Activated CD8-positive, alpha-beta memory T cell treated with anti-CD3 and anti-CD28 coated beads, Interleukin-2, amount 50 U/mL, for 4 hours (primary cell): ENCODE results near the gene MAP6.

Experiments used
- DNase-seq: peaks from one replicate; pipeline ENCODE4 v3.0.0-alpha.2; 2020

The MAP6 gene

DNA sequence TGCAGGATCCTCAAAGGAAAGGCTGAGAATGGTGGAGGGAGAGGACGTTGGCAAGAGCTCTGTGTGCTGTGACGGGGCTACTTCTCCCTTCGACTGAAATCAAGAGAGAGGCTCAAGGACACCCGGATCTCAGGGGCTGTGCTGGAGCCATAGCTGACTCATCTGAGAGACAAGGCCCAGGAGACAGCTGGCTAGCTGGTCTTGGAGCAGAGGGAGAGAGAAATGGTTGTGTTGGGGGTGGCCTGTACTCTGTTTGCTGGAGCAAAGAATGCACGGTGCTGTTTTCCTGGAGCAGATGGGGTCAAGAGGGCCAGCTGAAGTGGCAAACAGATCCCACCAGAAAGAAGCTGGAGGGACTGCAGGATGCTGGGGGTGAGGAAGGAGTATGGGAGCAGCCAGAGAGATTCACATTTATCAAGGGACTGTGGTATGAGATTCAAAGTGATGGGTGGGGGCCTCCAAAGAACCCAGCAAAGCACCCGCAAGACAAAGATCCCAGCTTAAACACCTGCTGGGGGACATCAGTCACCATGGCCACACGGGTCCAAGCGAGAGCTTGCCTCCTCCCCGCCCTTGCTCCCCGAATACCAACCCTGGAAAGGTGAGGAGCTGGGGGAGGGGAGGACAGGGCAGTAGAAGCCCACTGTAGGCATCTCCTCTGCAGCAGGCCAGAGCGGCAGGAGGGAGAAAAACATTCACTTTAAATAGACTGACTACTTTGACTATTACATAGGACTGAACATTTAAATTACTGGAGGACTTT, 40.8 kb downstream of the MAP6 start:
- DNase-seq, result no peak

DNA sequence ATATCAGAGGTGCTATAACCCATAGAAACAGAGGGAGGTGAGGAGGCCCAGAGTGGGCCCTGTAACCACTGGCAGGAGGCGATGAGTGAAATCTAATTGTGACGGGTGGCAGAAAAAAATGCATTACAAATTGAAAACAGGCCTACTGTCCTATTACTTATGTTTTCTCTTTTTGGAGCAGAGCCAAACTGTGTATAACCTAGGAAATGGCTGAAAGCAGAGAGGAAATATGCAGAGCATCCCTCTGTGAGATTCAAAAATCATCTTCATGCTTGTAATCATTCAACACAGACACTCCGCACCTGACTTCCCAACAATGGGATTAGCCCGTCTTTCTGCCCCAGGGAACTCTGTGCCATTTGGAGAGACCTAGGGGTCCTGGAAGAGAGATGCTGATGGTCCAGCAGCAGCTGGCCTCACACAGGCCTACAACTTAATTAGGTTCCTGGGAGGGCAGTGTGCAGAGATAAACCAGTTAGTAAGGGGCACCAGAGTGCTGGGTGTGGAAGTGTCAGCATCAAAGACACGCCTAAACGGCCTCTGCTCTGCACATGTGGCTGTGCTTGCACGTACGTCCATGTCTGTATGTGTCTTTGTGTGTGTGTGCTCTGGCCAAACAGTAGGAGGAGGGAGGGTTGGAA, 41.8 kb downstream of the MAP6 start:
- DNase-seq, result no peak

DNA sequence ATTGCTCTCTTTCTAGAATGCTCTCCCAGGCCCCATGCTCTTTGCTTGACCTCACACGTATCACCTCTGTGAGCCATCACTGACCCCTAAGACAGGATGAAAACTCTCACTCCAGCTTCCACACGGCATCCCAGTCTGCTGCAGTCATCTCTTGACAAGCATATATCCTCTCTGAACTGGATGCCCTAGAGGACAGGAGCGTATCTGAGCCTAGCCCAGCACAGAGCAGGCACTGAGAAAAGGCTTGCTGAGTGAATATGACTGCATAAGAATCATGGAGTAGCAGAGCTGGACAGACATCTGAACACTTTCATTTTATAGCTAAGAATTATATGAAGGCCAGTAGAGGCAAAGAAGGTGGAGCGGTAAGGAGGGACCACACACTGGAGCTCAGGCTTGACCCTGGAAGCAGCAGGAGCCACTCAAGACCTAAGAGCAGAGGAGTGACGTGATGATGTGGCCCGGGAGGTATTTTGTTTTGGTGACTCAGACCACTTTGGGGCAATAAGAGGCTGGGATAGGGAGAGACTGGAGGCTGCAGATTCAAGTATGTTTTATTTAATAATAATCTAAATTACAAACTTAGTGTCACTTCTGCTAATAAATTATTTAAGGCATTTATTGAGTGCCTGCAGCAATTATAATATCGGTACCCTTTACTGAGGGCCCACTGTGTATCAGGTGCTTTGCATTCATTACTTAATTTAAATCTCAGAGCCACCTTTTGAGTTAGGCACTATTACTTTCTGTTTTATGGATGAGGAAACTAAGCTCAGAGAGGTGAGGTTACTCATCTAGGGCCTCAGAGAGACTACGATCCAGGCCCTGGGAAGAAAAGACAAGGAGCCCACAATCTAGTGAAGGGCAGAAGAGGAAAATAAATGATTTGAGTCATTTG, 42.6 kb downstream of the MAP6 start:
- no peak for DNase-seq

DNA sequence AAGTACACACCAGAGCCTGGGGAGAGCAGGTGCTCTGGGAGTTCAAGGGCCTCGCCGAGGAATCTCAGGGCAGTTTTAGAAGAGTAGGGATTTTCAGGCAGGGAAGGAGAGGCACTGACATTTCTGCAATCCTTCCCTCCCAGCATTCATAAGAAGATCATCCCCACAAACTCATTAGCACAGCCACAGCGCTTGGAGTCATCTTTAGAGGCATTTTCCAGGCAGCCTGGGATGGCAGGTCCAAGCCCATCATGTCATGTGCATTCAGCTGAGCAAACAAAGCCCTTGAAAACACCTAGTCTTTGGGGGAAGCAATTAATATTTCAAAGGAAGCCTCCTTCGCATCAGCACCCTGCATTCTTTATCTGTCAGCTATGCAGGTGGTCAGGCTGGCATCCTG, 43.8 kb downstream of the MAP6 start:
- DNase-seq, result no peak

DNA sequence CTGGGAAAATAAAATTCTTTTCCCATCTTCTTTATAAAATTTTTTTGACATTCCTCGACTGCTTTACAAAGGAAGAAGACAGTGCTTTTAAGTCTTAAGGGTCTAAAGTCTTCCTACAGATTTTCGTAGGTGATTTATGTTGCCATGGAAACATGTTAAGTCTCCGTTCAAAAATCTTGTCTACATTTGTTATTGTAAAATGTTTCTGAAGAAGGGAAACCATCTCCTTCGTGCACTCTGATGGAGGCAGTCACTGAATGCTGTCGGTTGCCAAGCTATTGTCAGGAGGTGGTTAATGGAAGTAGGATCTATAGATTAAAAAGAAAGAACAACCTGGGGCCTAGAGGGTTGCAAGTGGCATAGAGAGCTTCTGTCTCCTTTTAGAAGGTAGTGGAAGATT, 52.6 kb downstream of the MAP6 start:
- DNase-seq, result no peak

DNA sequence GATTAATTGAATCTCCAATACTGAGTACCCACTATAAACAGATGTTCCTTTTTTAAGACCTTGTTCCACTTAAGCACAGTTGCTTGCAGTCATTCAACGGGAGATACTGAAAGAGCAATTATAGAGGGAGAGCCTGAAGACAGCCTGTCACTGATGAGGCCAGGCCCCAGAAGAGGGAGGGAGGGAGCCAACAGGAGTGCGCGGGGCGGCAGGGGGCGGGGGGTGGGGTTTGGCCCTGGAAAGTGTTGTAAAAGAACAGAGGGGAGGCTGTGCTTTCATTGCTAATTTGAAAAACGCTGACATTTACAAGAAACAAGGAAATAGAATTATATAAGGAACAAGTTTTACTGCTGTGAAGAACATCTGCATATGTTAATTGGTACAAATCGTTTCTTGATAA, 53.1 kb downstream of the MAP6 start:
- DNase-seq, result no peak

DNA sequence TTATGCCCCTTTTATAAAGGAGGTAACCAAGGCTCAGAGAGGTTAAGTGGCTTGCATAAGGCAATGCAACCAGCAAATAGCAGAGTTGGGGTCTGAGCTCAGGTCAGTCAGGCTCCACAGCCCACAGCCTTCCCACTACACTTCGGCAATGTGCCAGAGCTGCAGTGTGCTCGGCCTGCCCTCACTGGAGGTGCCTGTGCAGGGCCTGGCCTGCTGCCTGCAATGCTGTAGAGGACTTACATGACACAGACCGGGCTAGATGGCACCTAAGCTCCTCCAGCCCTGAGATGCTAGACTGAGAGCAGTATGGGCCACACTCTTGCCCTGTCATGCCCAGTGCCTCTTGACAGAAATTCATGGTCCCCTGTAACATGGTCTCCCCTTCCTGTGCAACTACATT, 57.0 kb downstream of the MAP6 start:
- DNase-seq, result no peak

DNA sequence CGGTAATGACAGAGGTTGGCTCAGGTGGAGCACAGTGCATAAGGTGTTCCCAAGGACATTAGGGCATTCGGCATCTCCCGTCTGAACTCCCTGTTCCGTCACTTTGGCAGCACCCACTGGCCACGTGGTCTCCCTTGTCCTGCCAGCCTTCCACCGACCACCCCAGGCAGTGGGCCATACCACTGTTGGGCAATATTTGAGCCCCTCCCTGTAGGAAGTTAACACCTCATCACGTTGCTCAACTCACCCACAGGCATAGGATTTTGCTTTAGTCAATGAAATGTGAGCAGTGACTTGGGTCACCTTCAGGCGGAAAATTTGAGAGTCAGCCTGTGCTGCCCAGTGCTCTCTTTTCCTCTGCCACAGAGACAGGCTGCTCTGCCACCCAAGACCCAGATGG, 62.7 kb downstream of the MAP6 start:
- no peak for DNase-seq

DNA sequence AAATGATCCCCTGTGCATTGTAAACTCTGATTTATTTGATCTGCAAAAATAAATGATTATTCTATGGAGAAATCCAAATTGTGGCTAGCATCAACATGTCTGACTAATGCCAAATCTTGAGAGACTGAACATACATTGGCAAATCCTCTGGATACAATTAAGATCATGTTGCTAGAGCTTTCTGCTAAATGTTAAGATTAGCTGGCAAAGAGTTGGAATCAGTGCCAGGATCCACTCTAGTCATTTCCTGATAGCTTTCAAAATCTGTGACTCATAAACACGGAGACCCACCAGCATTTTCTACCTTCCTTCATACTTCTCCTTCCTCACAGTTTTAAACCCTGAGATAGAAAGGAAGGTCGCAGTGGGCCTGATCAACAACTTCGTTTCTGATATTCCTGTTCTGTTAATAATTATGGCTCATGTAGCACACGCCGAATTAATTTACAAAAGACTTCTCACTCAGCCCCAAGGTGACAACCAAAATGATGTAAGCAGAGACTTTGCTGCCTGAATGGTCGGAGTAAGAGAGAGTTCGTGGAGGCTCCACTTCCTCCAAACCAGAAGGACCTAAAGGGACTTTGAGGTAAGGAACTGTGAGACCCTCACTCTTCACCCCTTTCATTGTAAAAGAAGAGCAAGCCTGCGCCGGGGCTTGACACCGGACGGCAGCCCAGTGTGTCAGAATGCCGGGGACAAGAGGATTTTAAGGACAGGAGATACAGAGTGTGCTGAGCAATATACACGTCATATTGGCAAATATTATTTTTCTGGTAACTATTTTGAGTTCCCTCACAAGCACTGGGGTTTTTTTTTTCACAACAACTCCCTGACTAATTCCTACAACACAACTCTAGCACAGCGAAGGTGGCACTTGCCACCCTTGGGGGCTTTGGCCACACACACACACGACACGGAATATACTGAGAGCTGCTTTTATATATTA, 64.8 kb downstream of the MAP6 start:
- no peak for DNase-seq

DNA sequence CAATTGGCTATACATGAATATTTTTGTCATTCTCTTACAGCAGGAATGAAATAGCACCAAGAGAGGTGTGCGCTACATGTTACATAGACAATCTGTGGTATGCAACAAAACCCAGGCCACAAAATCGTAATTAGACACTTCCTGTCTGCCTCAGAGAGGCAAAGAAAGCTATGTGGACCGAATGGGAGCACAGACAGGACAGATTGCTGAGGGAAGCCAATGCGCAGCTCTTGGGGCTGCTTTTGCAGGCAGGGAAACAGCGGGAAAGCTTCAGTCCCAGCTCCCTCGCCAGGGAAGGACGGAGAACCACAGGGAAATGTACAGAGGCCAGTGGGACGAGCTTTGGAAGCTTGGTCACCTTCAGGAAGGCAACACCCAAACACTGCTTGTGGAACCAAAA, 65.9 kb downstream of the MAP6 start:
- no peak for DNase-seq

DNA sequence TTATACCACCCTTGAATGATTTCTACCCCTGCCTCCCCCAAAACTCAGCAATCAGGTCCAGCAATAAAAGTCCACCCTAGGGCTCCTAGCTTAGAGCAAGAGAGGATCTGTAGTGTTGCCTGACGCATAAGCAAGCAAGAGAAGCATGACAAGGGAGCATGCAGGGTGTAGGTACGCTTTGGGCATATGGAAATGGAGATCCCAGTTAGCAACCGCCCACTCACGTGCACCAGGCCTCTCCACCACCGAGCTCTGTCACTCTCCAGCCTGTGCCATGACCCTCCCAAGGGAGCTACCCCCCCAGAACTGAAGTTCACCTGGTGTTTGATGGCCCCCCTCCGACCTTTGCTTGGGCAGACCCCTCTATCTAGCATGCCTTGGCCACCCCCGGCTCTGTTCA, 67.3 kb downstream of the MAP6 start:
- DNase-seq, result no peak

DNA sequence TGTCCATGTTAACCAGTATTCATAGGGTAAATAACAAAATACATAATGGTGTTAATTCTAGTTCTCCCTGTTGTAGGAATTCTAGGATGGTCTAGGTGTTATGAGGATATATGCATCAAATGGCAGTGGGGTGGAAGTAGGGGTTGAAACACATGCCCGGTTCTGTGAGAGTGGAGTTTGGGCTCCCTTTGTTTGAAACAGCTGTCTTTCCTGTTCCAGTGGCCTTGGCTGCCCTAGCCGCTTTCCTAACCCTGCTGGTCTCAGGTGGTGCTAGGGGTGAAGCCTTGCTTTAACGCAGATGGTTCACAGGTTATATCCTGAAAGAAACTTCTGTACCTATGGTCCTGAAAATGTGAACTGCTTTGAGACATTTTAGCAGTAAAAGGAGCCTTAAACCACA, 68.5 kb downstream of the MAP6 start:
- DNase-seq, result no peak

DNA sequence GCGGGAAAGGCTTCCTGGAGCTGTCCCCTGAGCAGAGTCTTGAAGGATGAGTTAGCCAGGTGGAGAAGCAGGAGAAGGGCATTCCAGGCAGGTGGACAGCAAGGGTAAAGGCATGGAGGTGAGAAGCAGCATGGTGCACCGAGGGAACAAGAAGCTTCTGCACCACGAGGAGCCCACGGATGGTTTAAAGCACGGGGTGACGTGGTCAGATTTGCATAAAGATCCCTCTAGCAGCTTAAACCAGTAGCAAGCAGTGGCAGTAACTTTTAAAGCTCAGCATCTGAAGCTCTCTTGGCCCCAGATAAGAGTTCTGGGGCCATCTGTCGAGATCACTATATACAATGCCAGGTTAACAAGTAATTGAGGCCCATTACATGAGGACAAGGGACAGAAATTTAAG, 69.9 kb downstream of the MAP6 start:
- no peak for DNase-seq

DNA sequence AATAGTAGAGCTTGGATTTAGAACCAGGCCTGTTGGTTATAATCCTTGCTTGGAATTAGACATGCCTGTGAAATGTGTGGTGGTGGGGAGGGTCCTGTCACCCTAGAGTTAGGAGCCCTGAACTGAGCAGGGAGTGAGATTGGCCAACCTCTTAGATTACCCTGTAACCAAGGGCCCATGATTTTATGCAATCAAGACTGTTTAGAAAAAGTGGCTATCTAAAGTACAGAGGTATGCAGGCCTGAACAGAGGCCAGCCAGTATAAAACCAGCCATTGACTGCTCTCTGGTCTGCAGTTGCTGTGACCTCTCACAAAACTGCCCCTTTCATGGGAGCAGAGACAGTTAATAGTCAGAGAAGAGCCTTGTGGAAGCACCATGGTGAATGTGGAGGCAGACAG, 70.6 kb downstream of the MAP6 start:
- DNase-seq, result no peak

DNA sequence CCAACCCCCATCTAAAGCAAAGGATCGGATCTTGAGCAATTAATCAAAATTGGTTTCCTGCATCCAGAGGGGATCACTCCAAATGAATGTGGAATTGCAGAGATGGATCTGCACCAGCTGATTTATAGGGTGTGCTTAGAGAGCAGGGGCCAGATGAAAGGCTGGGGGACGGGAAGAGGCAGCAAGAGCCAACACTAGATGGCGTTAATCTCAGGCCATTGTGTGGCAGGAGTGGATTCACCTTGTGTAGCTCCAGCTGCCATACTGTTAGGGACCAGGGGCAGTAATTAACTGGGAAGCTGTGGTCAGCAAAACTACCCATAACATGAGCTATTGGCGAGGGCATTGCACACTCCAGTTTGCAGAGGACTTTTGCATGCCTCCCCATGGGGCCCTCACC, 71.2 kb downstream of the MAP6 start:
- no peak for DNase-seq

DNA sequence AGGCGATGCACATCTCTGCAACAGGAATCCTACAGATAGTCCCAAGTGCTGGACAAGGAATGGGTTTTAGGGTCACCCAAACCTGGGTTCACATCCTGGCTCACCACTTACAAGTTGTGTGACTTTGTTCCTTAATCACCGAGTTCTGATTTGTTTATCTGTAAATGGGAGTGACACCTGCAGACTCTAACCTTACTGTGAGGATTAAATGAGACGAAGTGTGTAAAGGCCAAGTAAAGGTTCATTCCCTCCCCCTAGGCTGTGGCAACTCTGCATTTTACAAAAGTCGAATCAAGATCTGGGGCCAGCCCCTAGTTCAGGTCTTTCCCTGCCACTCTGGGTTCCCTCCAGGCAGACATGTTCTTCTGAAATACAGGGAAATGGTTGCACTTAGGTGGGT, 71.9 kb downstream of the MAP6 start:
- DNase-seq, result no peak

DNA sequence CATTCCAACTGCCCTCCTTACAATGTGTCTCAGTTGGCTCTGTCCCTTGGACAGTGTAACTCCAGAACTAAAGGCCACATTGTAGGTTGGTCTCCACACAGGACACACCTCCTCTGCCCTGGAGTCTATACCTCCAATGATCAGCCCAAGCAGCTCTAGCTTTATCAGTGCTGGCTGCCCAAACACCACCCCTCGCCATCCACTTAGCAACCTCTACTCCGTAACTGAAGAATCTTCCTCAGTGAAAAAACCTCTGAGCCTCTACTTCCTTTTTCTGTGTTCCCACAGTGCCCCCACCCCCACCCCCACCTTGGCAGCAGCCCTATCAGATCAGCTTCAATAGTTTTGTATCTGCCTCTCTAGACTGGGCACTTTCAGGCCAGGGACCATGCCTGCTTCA, 73.4 kb downstream of the MAP6 start:
- no peak for DNase-seq

DNA sequence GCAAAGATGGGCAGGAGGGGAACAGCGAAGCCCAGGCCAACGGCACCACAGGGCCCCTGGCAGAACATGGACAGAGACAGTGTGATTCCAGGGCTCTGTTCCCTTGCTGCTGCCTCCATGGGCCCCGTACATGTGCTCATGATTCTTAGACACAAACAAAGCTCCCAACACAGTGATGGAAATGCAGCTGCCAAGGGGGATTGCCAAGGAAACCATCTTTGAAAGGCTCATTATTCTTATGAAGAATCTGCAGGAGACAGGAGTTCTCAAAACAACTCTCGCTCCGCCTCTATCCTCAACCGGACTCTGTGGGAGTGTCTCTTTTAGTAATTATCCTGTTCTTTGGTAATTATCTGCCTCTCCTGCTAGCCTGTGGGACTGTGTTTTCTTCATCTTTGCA, 74.6 kb downstream of the MAP6 start:
- no peak for DNase-seq

DNA sequence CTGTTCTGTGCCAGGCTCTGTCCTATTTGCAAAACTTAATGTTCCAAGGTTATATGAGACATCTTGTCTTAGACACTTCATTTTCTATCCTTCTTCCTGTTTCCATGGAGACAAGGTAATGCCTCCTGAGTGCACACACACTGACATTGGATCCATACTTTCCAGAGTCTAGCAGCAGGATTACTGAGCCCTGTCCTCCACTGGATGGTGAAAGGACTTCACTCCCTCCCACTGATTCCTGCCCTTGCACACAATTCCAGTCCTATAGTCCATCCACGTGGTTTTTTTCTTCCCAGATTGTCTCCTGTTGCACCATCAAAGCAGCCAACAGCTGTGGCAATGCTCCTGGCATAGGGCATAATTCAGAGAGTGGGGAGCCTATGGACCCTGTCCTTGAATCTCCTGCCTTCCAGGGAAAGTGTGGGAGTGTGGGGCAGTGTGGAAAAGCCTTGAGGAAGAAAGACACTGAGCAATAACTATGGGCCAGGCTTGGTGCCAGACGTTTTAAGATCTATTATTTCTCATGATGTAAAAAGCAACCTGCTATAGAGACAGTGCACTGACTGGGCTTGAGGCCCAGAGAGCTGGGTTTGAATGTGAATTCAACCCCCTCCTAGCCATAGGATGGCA, 75.4 kb downstream of the MAP6 start:
- no peak for DNase-seq

DNA sequence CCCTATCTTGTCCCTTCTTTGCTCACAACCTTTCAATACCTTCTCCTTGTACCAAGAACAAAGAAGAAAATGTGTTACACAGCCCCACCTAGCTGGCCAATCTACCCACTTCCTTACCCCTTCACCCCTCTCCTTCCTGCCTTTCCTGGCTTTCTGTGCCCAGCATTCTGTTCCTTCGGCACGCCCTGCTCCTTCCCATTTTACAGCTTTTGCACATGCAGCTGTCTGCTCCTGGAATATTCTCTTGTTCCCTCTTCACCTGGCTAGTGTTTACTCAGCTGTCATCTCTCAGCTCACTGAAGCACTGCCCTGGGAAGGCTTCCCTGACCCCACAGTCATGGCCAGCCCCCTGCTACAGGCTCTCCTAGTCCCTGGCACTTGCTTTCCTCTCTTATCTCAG, 76.1 kb downstream of the MAP6 start:
- DNase-seq, result no peak

DNA sequence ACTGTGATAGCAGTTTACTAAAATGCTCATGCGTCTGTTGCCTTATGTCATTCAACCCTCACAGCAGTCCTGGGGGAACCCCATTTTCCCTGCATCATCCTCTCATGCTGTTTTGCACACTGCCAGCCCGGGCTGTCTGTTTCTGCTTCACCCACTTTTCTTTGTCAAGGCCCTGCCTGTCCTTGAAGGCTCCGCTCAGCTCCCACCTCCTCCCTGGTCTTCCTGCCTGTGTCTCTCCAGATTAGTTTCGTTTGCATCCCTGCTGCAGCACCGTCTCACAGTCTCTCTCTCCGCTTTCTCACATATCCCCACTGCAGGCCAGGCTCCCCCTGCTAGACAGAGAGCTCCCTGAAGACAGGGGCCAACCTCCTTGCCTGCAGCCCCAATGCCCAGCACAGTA, 76.9 kb downstream of the MAP6 start:
- DNase-seq, result no peak

DNA sequence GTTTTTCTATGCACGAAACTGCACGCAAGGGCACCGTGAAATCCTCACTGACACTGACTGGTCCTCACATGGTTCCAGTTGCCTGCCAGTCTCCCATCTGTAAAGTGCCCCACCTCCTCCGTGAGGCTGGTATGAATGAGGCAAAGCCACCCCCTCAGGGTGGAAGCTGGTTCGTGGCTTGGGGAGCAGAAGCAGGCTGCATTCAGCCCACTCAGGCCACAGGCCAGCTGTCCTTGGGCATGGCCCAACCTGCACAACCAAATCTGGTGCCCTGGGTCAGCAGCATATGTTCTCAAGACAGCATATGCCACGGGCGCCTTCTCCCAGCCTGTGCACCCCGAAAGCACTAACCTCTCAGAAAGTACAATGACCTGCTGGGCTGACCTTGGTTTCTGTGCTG, 77.5 kb downstream of the MAP6 start:
- no peak for DNase-seq
